ENCODE data around the gene STXBP6.

- TF ChIP-seq CTCF (IDR thresholded peaks at IDR 0.05; ENCODE audit: low read depth, low read length): no peak
- no peak for TF ChIP-seq EZH2phosphoT487 (IDR thresholded peaks at IDR 0.05; ENCODE audit: low read depth)
Observed at GRCh38 chr14:24975393-24975792, 74.6 kb downstream of the STXBP6 start.
